ENCODE measurements around the gene SFTPB. TPM values are rescaled to one million over a fixed set of nuclear protein-coding genes. Genes with fewer than 3 reads are reported as not detected.

SFTPB gene
- total RNA-seq, 1 donor from 2014 or later: 0.50 TPM

GRCh38 chr2:85704038-85704437 is 36.0 kb upstream of the SFTPB start:
- no peak for ATAC-seq

GRCh38 chr2:85703329-85703728 is 35.3 kb upstream of the SFTPB start:
- intact Hi-C loops (cut with micrococcal nuclease): no loop called here
- ATAC-seq (no peak), DNase-seq (no peak)

More at GRCh38 chr2:85704038-85704437, 36.0 kb upstream of the SFTPB start:
- intact Hi-C loops (cut with micrococcal nuclease): no loop called here
- DNase-seq: no peak

DNA sequence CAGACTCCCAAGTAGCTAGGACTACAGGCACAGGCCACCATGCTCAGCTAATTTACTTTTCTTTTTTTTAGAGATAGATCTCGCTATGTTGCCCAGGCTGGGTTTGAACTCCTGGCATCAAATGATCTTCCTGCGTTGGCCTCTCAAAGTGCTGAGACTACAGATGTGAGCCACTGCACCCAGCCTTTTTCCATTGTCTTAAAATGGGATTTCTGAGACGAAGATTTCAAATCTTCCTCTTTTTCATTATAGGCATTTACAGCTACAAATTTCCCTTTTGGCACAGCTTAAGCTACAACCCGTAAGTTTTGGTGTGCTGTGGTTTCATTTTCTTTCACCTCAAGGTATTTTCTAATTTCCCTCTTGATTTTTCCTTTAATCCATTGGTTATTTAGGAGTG is 34.8 kb upstream of the SFTPB start:
- DNase-seq (no peak), ATAC-seq (no peak)
- intact Hi-C loops (cut with micrococcal nuclease): no loop called here

GRCh38 chr2:85702172-85702571 is 34.2 kb upstream of the SFTPB start:
- ATAC-seq: no peak
- intact Hi-C loops (cut with micrococcal nuclease): no loop called here
- DNase-seq: no peak

GRCh38 chr2:85699325-85699724 is 31.3 kb upstream of the SFTPB start:
- intact Hi-C loops (cut with micrococcal nuclease): no loop called here
- DNase-seq (no peak), ATAC-seq (no peak)

- no peak for DNase-seq
- ATAC-seq: no peak
- intact Hi-C loops (cut with micrococcal nuclease): no loop called here
These were observed 30.9 kb upstream of the SFTPB start for GRCh38 chr2:85698880-85699254.

DNA sequence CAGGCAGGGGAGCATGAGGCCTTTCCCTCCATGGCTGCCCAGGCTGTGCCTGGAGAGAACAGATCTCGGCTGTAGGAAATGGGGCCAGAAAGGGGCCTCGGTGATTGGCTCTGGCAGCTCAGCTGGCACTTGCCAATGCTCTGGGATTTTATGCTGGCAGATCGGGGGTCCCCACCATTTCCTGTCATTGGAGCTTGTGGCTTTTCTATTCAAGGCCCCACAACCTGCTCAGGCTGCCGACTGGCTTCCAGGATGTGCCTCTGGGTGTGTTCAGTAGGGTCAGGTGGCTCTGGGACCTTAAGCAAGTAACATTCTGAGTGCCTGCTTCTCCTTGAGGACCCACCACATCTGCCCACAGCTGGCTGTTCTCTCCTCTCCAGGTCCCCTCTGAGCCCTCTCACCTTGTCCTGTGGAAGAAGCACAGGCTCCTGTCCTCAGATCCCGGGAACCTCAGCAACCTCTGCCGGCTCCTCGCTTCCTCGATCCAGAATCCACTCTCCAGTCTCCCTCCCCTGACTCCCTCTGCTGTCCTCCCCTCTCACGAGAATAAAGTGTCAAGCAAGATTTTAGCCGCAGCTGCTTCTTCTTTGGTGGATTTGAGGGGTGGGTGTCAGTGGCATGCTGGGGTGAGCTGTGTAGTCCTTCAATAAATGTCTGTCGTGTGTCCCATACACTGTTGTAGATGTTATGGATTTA is 30.3 kb upstream of the SFTPB start:
- ATAC-seq (no peak), DNase-seq (no peak)
- intact Hi-C loops (cut with micrococcal nuclease): no loop called here

- no peak for ATAC-seq
- DNase-seq: no peak
- intact Hi-C loops (cut with micrococcal nuclease): no loop called here
These were observed 29.7 kb upstream of the SFTPB start for GRCh38 chr2:85697716-85698115.

DNA sequence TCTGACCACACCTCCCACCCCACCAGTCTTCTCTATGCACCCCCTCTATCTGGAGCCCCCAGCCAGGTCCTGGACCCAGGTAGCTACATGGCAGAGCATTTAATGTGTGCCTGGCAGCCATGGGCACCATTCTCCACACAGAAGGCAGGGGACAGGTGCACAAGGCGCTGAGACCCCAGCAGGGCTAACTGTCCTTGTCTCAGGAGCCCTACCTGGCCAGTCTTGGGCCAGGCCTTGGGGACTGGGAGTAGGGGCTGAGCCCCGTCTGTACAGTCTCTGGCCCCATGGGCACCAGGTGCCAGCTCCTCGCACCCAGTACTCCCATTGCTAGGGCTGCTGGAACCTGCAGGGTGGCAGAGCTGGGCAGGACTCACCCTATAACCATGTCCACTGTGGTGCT is 29.1 kb upstream of the SFTPB start:
- intact Hi-C loops (cut with micrococcal nuclease): no loop called here
- no peak for ATAC-seq
- no peak for DNase-seq

- DNase-seq (no peak), ATAC-seq (no peak)
- intact Hi-C loops (cut with micrococcal nuclease): no loop called here
These were observed 28.0 kb upstream of the SFTPB start for GRCh38 chr2:85695691-85696668.

DNA sequence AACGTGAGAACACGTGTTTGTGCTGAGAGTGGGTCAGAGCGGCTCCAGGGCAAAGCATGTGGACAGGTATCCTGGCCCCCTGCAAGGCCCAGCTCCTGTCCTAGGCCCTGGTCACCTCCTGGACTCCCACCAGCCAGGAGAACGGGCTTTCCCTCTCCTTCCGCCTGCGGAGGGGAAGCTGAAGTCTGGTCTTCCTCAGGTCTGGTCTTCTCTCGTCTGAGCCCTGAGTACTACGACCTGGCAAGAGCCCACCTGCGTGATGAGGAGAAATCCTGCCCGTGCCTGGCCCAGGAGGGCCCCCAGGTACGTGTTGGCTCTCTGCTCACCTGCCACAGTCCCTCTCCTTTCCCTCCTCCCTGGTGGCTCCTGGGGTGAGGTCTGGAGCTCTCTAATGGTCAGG is 27.1 kb upstream of the SFTPB start:
- intact Hi-C loops (cut with micrococcal nuclease): no loop called here
- ATAC-seq: no peak

GRCh38 chr2:85694052-85695025 is 26.3 kb upstream of the SFTPB start, which contains the start of gene GNLY:
GNLY (plus strand) TSS chr2:85694358; CDS start chr2:85694419, 61 bp downstream.
- no peak for DNase-seq
- ATAC-seq: no peak
- intact Hi-C loops (cut with micrococcal nuclease): no loop called here

More for the DNA sequence above, 27.1 kb upstream of the SFTPB start:
- no peak for DNase-seq

DNA sequence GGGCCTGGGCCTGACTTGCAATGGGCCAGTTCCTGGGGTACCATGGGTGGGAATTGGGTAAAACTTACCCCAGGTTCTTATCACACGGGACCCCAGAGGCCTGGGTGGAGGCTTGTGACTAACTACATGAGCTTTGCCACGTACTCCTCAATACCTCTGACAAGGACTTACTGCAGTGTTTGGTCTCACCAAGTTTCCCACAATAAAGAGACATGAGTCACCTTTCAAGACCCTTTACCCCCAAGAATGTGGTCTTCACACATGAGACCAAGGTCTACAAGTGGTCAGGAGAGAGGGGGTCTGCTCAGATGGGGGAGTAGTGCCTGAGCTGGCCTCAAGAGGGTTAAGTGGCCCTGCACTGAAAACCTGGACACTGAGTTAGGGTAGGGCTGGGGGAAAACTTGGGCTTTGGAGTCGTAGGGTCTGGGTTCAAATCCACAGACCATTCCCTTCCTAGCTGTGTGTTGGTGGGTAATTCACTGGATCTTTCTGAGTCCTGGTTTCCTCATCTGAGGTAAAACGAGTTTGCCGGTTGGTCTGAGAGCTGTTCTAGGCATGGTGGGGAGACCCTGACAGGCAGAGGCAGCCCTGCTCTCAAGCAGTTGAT is 24.1 kb upstream of the SFTPB start:
- DNase-seq (no peak), ATAC-seq (no peak)
- intact Hi-C loops (cut with micrococcal nuclease): no loop called here

- no peak for ATAC-seq
- DNase-seq: no peak
- intact Hi-C loops (cut with micrococcal nuclease): no loop called here
These were observed 22.9 kb upstream of the SFTPB start for GRCh38 chr2:85690932-85691331.

DNA sequence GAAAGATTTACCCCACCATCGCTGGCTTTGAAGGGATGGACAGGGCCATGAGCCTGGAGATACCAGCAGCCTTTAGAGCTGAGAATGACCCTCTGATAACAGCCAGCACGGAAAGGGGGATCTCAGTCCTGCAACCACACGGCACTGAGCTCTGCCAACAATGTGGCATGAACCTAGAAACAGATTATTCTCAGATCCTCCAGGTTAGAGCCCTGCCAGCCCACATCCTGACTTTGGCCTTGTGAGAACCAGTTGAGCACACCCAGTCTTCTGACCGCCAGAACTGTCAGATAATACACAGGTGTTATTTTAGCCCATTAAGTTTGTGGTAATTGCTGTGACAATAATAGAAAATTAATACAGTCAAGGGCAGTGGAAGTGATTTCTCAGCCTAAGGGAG is 16.8 kb upstream of the SFTPB start:
- DNase-seq: no peak
- no peak for ATAC-seq
- intact Hi-C loops (cut with micrococcal nuclease): no loop called here

GRCh38 chr2:85684380-85684779 is 16.4 kb upstream of the SFTPB start:
- intact Hi-C loops (cut with micrococcal nuclease): no loop called here
- no peak for DNase-seq
- ATAC-seq: no peak

DNA sequence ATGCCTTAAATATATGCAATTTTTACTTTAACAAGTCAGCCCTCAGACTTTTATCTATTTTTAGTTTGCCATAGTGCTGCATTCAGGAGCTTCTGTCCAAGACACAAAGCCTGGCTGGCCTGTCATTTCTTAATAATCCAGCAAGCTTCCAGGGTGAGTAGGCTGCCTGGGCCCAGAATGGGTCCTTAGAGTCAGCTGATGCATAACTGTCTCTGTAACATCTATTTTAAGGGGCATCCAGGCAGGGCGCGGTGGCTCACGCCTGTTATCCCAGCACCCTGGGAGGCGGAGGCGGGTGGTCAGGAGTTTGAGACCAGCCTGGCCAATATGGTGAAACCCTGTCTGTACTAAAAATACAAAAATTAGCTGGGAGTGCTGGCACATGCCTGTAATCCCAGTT is 14.4 kb upstream of the SFTPB start:
- DNase-seq (no peak), ATAC-seq (peak; percentile 30)
- intact Hi-C loops (cut with micrococcal nuclease): no loop called here

GRCh38 chr2:85681776-85682175 is 13.8 kb upstream of the SFTPB start:
- no peak for ATAC-seq
- intact Hi-C loops (cut with micrococcal nuclease): no loop called here
- DNase-seq: no peak

DNA sequence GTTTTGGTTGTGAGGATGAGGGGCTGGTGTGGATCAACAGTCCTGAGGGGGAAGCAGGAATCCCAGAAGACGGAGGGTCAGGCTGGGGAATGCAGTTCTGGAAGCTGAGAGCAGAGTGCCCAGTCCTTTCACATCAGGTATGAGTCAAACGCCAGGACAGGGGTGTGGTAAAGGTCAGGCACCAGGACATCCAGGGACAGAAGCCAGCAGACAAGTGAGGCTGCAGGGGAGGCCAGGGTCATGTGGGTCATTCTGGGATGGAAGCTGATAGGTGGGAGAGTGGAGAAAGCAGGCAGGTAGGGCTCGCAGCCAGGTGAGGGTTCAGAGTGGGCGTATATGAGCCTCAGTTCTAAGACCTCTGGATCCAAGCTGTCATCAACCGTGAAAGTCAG is 13.4 kb upstream of the SFTPB start:
- no peak for DNase-seq
- intact Hi-C loops (cut with micrococcal nuclease): no loop called here
- no peak for ATAC-seq

Data from left ventricle myocardium superior (tissue), 1 donor.